ENCODE results near the gene ATG7.

Gene ATG7

GRCh38 chr3:11411956-11412355 lies 139.8 kb downstream of the ATG7 start:
- TF ChIP-seq EZH2 (IDR thresholded peaks at IDR 0.05) (no peak), POLR2AphosphoS5 (IDR thresholded peaks at IDR 0.05; ENCODE audit: borderline replicate concordance, low read depth, low read length) (no peak), FOXP2 (optimal IDR thresholded peaks at IDR 0.05; ENCODE audit: control extremely low read depth, extremely low read length, insufficient read depth) (no peak)
- Histone ChIP-seq H3K27ac (no peak overlapping the region), H3K9ac (ENCODE audit: insufficient read length) (no peak overlapping the region), H3K36me3 (ENCODE audit: insufficient read depth, low read length) (no peaks in the 10 kb centered on the region), H3K9me3 (ENCODE audit: low read depth, low read length) (no peaks in the 10 kb centered on the region), H3K4me3 (no peak overlapping the region)
- DNase-seq (ENCODE audit: low read depth, low spot score): no peak

GRCh38 chr3:11413071-11413470 lies 140.9 kb downstream of the ATG7 start:
- H3K36me3 ChIP-seq (ENCODE audit: insufficient read depth, low read length): no peaks in the 10 kb centered on the region
- TF ChIP-seq EZH2 (IDR thresholded peaks at IDR 0.05) (no peak), FOXP2 (optimal IDR thresholded peaks at IDR 0.05; ENCODE audit: control extremely low read depth, extremely low read length, insufficient read depth) (no peak), POLR2AphosphoS5 (IDR thresholded peaks at IDR 0.05; ENCODE audit: borderline replicate concordance, low read depth, low read length) (no peak)

GRCh38 chr3:11415099-11415498 lies 142.9 kb downstream of the ATG7 start:
- H3K9me3 ChIP-seq (ENCODE audit: low read depth, low read length): no peaks in the 10 kb centered on the region
- H3K27ac ChIP-seq: no peak overlapping the region
- DNase-seq (ENCODE audit: low read depth, low spot score): no peak
- no peak overlapping the region for H3K9ac ChIP-seq (ENCODE audit: insufficient read length)
- H3K36me3 ChIP-seq (ENCODE audit: insufficient read depth, low read length): no peaks in the 10 kb centered on the region
- no peak overlapping the region for H3K4me3 ChIP-seq
- no peak for TF ChIP-seq EZH2 (IDR thresholded peaks at IDR 0.05)
- TF ChIP-seq POLR2AphosphoS5 (IDR thresholded peaks at IDR 0.05; ENCODE audit: borderline replicate concordance, low read depth, low read length): no peak
- TF ChIP-seq FOXP2 (optimal IDR thresholded peaks at IDR 0.05; ENCODE audit: control extremely low read depth, extremely low read length, insufficient read depth): no peak

More at GRCh38 chr3:11413071-11413470, 140.9 kb downstream of the ATG7 start:
- no peak for DNase-seq (ENCODE audit: low read depth, low spot score)
- H3K9me3 ChIP-seq (ENCODE audit: low read depth, low read length): no peaks in the 10 kb centered on the region
- no peak overlapping the region for H3K27ac ChIP-seq
- H3K4me3 ChIP-seq: no peak overlapping the region
- H3K9ac ChIP-seq (ENCODE audit: insufficient read length): no peak overlapping the region

- H3K27ac ChIP-seq: no peak overlapping the region
- no peak overlapping the region for H3K4me3 ChIP-seq
- TF ChIP-seq FOXP2 (optimal IDR thresholded peaks at IDR 0.05; ENCODE audit: control extremely low read depth, extremely low read length, insufficient read depth): no peak
- no peak for TF ChIP-seq POLR2AphosphoS5 (IDR thresholded peaks at IDR 0.05; ENCODE audit: borderline replicate concordance, low read depth, low read length)
- no peak for TF ChIP-seq EZH2 (IDR thresholded peaks at IDR 0.05)
- DNase-seq (ENCODE audit: low read depth, low spot score): no peak
- H3K9ac ChIP-seq (ENCODE audit: insufficient read length): no peak overlapping the region
- H3K36me3 ChIP-seq (ENCODE audit: insufficient read depth, low read length): no peaks in the 10 kb centered on the region
- no peaks in the 10 kb centered on the region for H3K9me3 ChIP-seq (ENCODE audit: low read depth, low read length)
Observed at GRCh38 chr3:11420066-11420465, 147.9 kb downstream of the ATG7 start.

- Histone ChIP-seq H3K36me3 (ENCODE audit: insufficient read depth, low read length) (no peaks in the 10 kb centered on the region), H3K4me3 (no peak overlapping the region), H3K9me3 (ENCODE audit: low read depth, low read length) (no peaks in the 10 kb centered on the region), H3K27ac (no peak overlapping the region), H3K9ac (ENCODE audit: insufficient read length) (no peak overlapping the region)
- TF ChIP-seq EZH2 (IDR thresholded peaks at IDR 0.05) (no peak), FOXP2 (optimal IDR thresholded peaks at IDR 0.05; ENCODE audit: control extremely low read depth, extremely low read length, insufficient read depth) (no peak), POLR2AphosphoS5 (IDR thresholded peaks at IDR 0.05; ENCODE audit: borderline replicate concordance, low read depth, low read length) (no peak)
- DNase-seq (ENCODE audit: low read depth, low spot score): no peak
Observed at GRCh38 chr3:11422291-11422690, 150.1 kb downstream of the ATG7 start.

GRCh38 chr3:11423868-11424267 lies 151.7 kb downstream of the ATG7 start:
- Histone ChIP-seq H3K9me3 (ENCODE audit: low read depth, low read length) (no peaks in the 10 kb centered on the region), H3K27ac (no peak overlapping the region), H3K9ac (ENCODE audit: insufficient read length) (no peak overlapping the region), H3K36me3 (ENCODE audit: insufficient read depth, low read length) (no peaks in the 10 kb centered on the region), H3K4me3 (no peak overlapping the region)
- TF ChIP-seq POLR2AphosphoS5 (IDR thresholded peaks at IDR 0.05; ENCODE audit: borderline replicate concordance, low read depth, low read length) (no peak), FOXP2 (optimal IDR thresholded peaks at IDR 0.05; ENCODE audit: control extremely low read depth, extremely low read length, insufficient read depth) (no peak), EZH2 (IDR thresholded peaks at IDR 0.05) (no peak)
- DNase-seq (ENCODE audit: low read depth, low spot score): no peak

GRCh38 chr3:11424277-11424676 lies 152.1 kb downstream of the ATG7 start:
- no peak for DNase-seq (ENCODE audit: low read depth, low spot score)
- Histone ChIP-seq H3K27ac (no peak overlapping the region), H3K4me3 (no peak overlapping the region), H3K36me3 (ENCODE audit: insufficient read depth, low read length) (no peaks in the 10 kb centered on the region), H3K9ac (ENCODE audit: insufficient read length) (no peak overlapping the region), H3K9me3 (ENCODE audit: low read depth, low read length) (no peaks in the 10 kb centered on the region)
- no peak for TF ChIP-seq FOXP2 (optimal IDR thresholded peaks at IDR 0.05; ENCODE audit: control extremely low read depth, extremely low read length, insufficient read depth)
- TF ChIP-seq EZH2 (IDR thresholded peaks at IDR 0.05): no peak
- no peak for TF ChIP-seq POLR2AphosphoS5 (IDR thresholded peaks at IDR 0.05; ENCODE audit: borderline replicate concordance, low read depth, low read length)

- no peak for DNase-seq (ENCODE audit: low read depth, low spot score)
- no peak for TF ChIP-seq FOXP2 (optimal IDR thresholded peaks at IDR 0.05; ENCODE audit: control extremely low read depth, extremely low read length, insufficient read depth)
- no peak for TF ChIP-seq POLR2AphosphoS5 (IDR thresholded peaks at IDR 0.05; ENCODE audit: borderline replicate concordance, low read depth, low read length)
- no peak for TF ChIP-seq EZH2 (IDR thresholded peaks at IDR 0.05)
- Histone ChIP-seq H3K4me3 (no peak overlapping the region), H3K36me3 (ENCODE audit: insufficient read depth, low read length) (no peaks in the 10 kb centered on the region), H3K9me3 (ENCODE audit: low read depth, low read length) (no peaks in the 10 kb centered on the region), H3K9ac (ENCODE audit: insufficient read length) (no peak overlapping the region), H3K27ac (no peak overlapping the region; the same call in 1 of the 2 replicates)
Observed at GRCh38 chr3:11430207-11430606, 158.0 kb downstream of the ATG7 start.

GRCh38 chr3:11430624-11431023 lies 158.4 kb downstream of the ATG7 start:
- Histone ChIP-seq H3K9me3 (ENCODE audit: low read depth, low read length) (no peaks in the 10 kb centered on the region), H3K4me3 (no peak overlapping the region), H3K27ac (no peak overlapping the region; the same call in 1 of the 2 replicates), H3K9ac (ENCODE audit: insufficient read length) (no peak overlapping the region), H3K36me3 (ENCODE audit: insufficient read depth, low read length) (no peaks in the 10 kb centered on the region)
- TF ChIP-seq FOXP2 (optimal IDR thresholded peaks at IDR 0.05; ENCODE audit: control extremely low read depth, extremely low read length, insufficient read depth): no peak
- TF ChIP-seq EZH2 (IDR thresholded peaks at IDR 0.05): no peak
- TF ChIP-seq POLR2AphosphoS5 (IDR thresholded peaks at IDR 0.05; ENCODE audit: borderline replicate concordance, low read depth, low read length): no peak
- DNase-seq (ENCODE audit: low read depth, low spot score): no peak

Measured in SK-N-MC (cell line).